Tibial nerve (tissue), 4 donors: ENCODE results near the gene NAT16. TPM values are rescaled to one million over a fixed set of nuclear protein-coding genes. Genes with fewer than 3 reads are reported as not detected.

Experiments
- DNase-seq, 2 donors: peaks; one replicate each; pipeline ENCODE4 v3.0.0-alpha.2; 2019; ENCODE audit warnings: low spot score in 2 of 2
- H3K27ac ChIP-seq, 4 donors: fragments of 200-600 bp; sonication (generic) in 3 of 4; one replicate each; pipeline ENCODE4 v1.5.1; 2017 to 2019; ENCODE audit warnings: mild to moderate bottlenecking in 1 of 4
- H3K27me3 ChIP-seq, 2 donors: fragments of 200-600 bp; sonication (generic) in 1 of 2; one replicate each; pipeline versions ENCODE4 v1.5.1 to v1.6.0; 2017 to 2019
- H3K36me3 ChIP-seq, 3 donors: fragments of 200-600 bp; sonication (generic); one replicate each; pipeline ENCODE4 v1.5.1; 2018 to 2019
- H3K4me1 ChIP-seq, 4 donors: fragments of 200-600 bp; sonication (generic) in 3 of 4; one replicate each; pipeline ENCODE4 v1.5.1; 2017 to 2019
- H3K4me3 ChIP-seq, 4 donors: fragments of 200-600 bp; sonication (generic) in 3 of 4; one replicate each; pipeline ENCODE4 v1.5.1; 2017 to 2019; ENCODE audit warnings: mild to moderate bottlenecking in 1 of 4, moderate library complexity in 1 of 4
- H3K9me3 ChIP-seq, 4 donors: fragments of 200-600 bp; sonication (generic) in 3 of 4; one replicate each; pipeline ENCODE4 v1.5.1; 2017 to 2019
- CTCF ChIP-seq, 5 experiments: fragments of 200-600 bp in 3 of 5; fragments of 450-650 bp in 2 of 5; sonication (generic) in 3 of 5; IDR thresholded peaks; one replicate each; pipeline ENCODE4 v1.5.1; 2016 to 2019; ENCODE audit warnings: antibody characterized with exemption in 5 of 5, mild to moderate bottlenecking in 3 of 5, moderate library complexity in 2 of 5
- EP300 ChIP-seq, 2 donors: sonication (generic); formaldehyde crosslinking; IDR thresholded peaks; one replicate each; pipeline ENCODE4 v1.6.1; 2017; ENCODE audit warnings: antibody characterized with exemption in 2 of 2, mild to moderate bottlenecking in 1 of 2
- POLR2A ChIP-seq, 2 donors: fragments of 450-650 bp; IDR thresholded peaks; one replicate each; pipeline ENCODE4 v1.6.1; 2017; ENCODE audit warnings: antibody characterized with exemption in 2 of 2, mild to moderate bottlenecking in 2 of 2, moderate library complexity in 2 of 2
- WGBS, 2 donors: methylation state at CpG; one replicate each; pipeline ENCODE4 v1.1.5; 2018; 5-methylcytosine and 5-hydroxymethylcytosine counted together
- total RNA-seq, 4 donors: library from RNA; depleted of rRNA; stranded (reverse); fragments of >200 nt; gene quantifications; one replicate each; pipeline ENCODE4 v1.1.0, GENCODE V29; 2016

Gene NAT16
- total RNA-seq, 4 donors from 2014 or later, result not detected

GRCh38 chr7:101168412-101169049 is 11.6 kb downstream of the NAT16 start:
- H3K27me3 ChIP-seq, result peaks cover 10 to 100% of the 10 kb centered on the region in 2 donors
- no peaks in the 10 kb centered on the region for H3K9me3 ChIP-seq
- no peak overlapping the region for H3K27ac ChIP-seq
- no peak for TF ChIP-seq EP300 (IDR thresholded peaks at IDR 0.05)
- no peak for TF ChIP-seq POLR2A (IDR thresholded peaks at IDR 0.05)
- TF ChIP-seq CTCF (IDR thresholded peaks at IDR 0.05), result no peak
- H3K36me3 ChIP-seq, result no peaks in the 10 kb centered on the region
- H3K4me3 ChIP-seq, result no peak overlapping the region
- 4 to 6% methylated on average over 6 of the region's 6 CpGs for WGBS, 2 donors
- H3K4me1 ChIP-seq, result peaks cover 0 to 74% (median 44%) of the 10 kb centered on the region in 4 donors
- DNase-seq, result no peak

GRCh38 chr7:101167645-101168411 is 12.3 kb downstream of the NAT16 start:
- H3K36me3 ChIP-seq, result no peaks in the 10 kb centered on the region
- peaks cover 0 to 74% (median 42%) of the 10 kb centered on the region in 4 donors for H3K4me1 ChIP-seq
- WGBS, 2 donors, result 3 to 4% methylated on average over 12 of the region's 12 CpGs
- H3K9me3 ChIP-seq, result no peaks in the 10 kb centered on the region
- TF ChIP-seq CTCF (IDR thresholded peaks at IDR 0.05) (no peak), POLR2A (IDR thresholded peaks at IDR 0.05) (no peak), EP300 (IDR thresholded peaks at IDR 0.05) (no peak)
- H3K4me3 ChIP-seq, result no peak overlapping the region
- no peak overlapping the region for H3K27ac ChIP-seq
- peaks cover 10 to 100% of the 10 kb centered on the region in 2 donors for H3K27me3 ChIP-seq
- no peak for DNase-seq

GRCh38 chr7:101166909-101167644 is 13.0 kb downstream of the NAT16 start:
- no peaks in the 10 kb centered on the region for H3K36me3 ChIP-seq
- 1 to 2% methylated on average over 19 of the region's 19 CpGs for WGBS, 2 donors
- peaks cover 7 to 99% of the 10 kb centered on the region in 2 donors for H3K27me3 ChIP-seq
- no peak for DNase-seq
- H3K4me1 ChIP-seq, result peaks cover 0 to 73% (median 39%) of the 10 kb centered on the region in 4 donors
- TF ChIP-seq POLR2A (IDR thresholded peaks at IDR 0.05) (no peak), EP300 (IDR thresholded peaks at IDR 0.05) (no peak), CTCF (IDR thresholded peaks at IDR 0.05) (no peak)
- H3K27ac ChIP-seq, result no peak overlapping the region
- H3K9me3 ChIP-seq, result no peaks in the 10 kb centered on the region
- no peak overlapping the region for H3K4me3 ChIP-seq

DNA sequence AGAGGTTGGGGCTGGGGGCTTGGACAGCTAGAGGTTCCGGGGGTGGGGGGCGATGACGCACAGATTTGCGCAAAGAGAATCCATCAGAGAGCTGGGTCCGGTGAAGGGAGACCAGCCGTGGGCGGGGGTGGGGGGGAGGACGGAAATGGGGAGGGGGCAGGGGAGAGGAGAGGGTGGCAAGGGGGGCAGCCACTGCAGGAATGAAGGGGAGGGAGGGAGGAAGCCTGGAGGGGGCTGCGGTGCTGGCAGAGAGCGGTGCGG is 13.5 kb downstream of the NAT16 start:
- DNase-seq, result no peak
- Histone ChIP-seq H3K27me3 (peaks cover 7 to 99% of the 10 kb centered on the region in 2 donors), H3K27ac (no peak overlapping the region), H3K4me3 (no peak overlapping the region), H3K4me1 (peaks cover 0 to 68% (median 36%) of the 10 kb centered on the region in 4 donors), H3K9me3 (no peaks in the 10 kb centered on the region), H3K36me3 (peaks cover 0 to 1% (median 0%) of the 10 kb centered on the region in 3 donors)
- 0 to 6% methylated on average over 6 to 10 of the region's 11 CpGs for WGBS, 2 donors
- TF ChIP-seq CTCF (IDR thresholded peaks at IDR 0.05), result no peak
- TF ChIP-seq POLR2A (IDR thresholded peaks at IDR 0.05), result no peak
- no peak for TF ChIP-seq EP300 (IDR thresholded peaks at IDR 0.05)
